MM.1S (cell line): ENCODE results near the gene ING3.

Experiments used
- DNase-seq: peaks from one replicate; pipeline ENCODE4 v3.0.0-alpha.2; 2015
- H2AFZ ChIP-seq: fragments of 300-600 bp; sonication (generic); 2 replicates; pipeline ENCODE4 v1.6.0; 2016; ENCODE audit warnings: antibody characterized with exemption, low read length
- H3F3A ChIP-seq: fragments of 300-600 bp; sonication (generic); 2 replicates; pipeline ENCODE4 v1.6.1; 2016; ENCODE audit warnings: mild to moderate bottlenecking, antibody characterized with exemption, low read length, moderate library complexity, mixed read lengths; ENCODE audit not compliant: insufficient read depth
- H3K27ac ChIP-seq: fragments of 300-600 bp; sonication (generic); 2 replicates; pipeline ENCODE4 v1.5.1; 2016; ENCODE audit warnings: mild to moderate bottlenecking, low read length
- H3K27me3 ChIP-seq: fragments of 300-600 bp; sonication (generic); replicated peaks from 2 replicates; pipeline ENCODE4 v1.6.0; 2016; ENCODE audit warnings: low read length; ENCODE audit not compliant: insufficient read depth
- H3K36me3 ChIP-seq: fragments of 300-600 bp; sonication (generic); replicated peaks from 2 replicates; pipeline ENCODE4 v1.6.1; 2016; ENCODE audit warnings: mild to moderate bottlenecking, low read length, mixed read lengths; ENCODE audit not compliant: insufficient read depth
- H3K4me1 ChIP-seq: fragments of 300-600 bp; sonication (generic); 2 replicates; pipeline ENCODE4 v1.6.1; 2016; ENCODE audit warnings: low read length, mixed read lengths
- H3K4me2 ChIP-seq: fragments of 300-600 bp; sonication (generic); 2 replicates; pipeline ENCODE4 v1.6.0; 2016; ENCODE audit warnings: low read depth, low read length
- H3K4me3 ChIP-seq: fragments of 300-600 bp; sonication (generic); 2 replicates; pipeline ENCODE4 v1.5.1; 2016; ENCODE audit warnings: low read length, mixed read lengths
- H3K79me2 ChIP-seq: fragments of 300-600 bp; sonication (generic); 2 replicates; pipeline ENCODE4 v1.6.1; 2016; ENCODE audit warnings: mixed run types, low read length, mixed read lengths
- H3K9ac ChIP-seq: fragments of 300-600 bp; sonication (generic); 2 replicates; pipeline ENCODE4 v1.6.1; 2016; ENCODE audit warnings: low read length, mixed read lengths
- H3K9me2 ChIP-seq: fragments of 300-600 bp; sonication (generic); replicated peaks from 2 replicates; pipeline ENCODE4 v1.6.1; 2016; ENCODE audit warnings: mild to moderate bottlenecking, low read length, mixed read lengths; ENCODE audit not compliant: insufficient read depth
- H3K9me3 ChIP-seq: fragments of 300-600 bp; sonication (generic); replicated peaks from 2 replicates; pipeline ENCODE4 v1.6.1; 2016; ENCODE audit warnings: mild to moderate bottlenecking, low read length, mixed read lengths; ENCODE audit not compliant: insufficient read depth
- H4K20me1 ChIP-seq: fragments of 300-600 bp; sonication (generic); 2 replicates; pipeline ENCODE4 v1.6.1; 2016; ENCODE audit warnings: mild to moderate bottlenecking, low read length, moderate library complexity, mixed read lengths; ENCODE audit not compliant: insufficient read depth
- EZH2 ChIP-seq: fragments of 300-600 bp; sonication (generic); optimal IDR thresholded peaks from 2 replicates; pipeline ENCODE3; 2017; ENCODE audit warnings: low read depth, mild to moderate bottlenecking, antibody characterized with exemption, low read length, mixed read lengths
- EZH2phosphoT487 ChIP-seq: fragments of 300-600 bp; sonication (generic); IDR thresholded peaks from 2 replicates; pipeline ENCODE4 v1.6.1; 2018; ENCODE audit warnings: antibody characterized with exemption, low read length
- TF ChIP-seq, protein P1 (sequence below): fragments of 300-600 bp; sonication (generic); IDR thresholded peaks from 2 replicates; pipeline ENCODE4 v1.5.1; 2016; ENCODE audit warnings: antibody characterized with exemption, low read length, mixed read lengths

Gene ING3

DNA sequence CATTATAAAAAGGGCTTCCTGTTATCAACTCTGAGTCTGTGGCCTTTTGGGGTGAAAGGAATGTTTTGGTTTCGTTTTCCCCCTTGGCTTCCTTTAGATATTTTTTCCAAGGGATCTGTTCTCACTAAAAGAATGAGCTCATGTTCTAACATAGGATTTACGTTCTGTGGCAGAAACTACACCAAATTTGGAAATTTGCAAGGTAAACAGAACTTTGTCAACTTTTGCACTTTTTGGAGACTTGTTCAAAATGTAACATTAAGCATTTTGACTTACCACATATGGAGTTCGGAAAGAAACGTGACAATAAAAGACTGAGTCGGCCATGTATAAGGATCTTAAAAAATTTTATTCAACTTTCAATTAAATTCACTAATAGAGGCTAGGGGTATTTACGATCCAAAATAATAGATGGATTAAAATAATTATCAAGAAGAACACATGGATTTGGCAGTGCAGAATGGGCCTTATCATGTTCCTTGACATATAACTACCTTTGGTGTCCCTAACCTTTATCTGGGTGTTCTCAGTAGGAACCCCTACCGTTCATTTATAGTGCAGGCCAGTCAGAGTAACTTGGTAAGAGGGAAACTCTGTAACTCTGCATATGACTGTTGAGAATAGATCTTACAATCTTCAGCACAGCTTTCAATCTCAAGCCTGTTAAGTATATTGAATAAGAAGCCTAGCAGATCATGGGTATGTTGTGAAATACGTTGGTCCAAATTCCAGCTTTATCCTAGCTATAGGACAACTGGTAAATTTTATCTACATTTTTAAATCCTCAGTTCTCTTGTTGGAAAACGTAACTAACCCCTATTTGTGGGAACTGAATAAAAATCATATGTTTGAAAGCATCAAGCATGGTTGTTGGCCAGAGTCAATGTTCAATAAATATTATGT, 49.8 kb downstream of the ING3 start:
- Histone ChIP-seq H3K79me2 (no peaks in the 10 kb centered on the region), H3K36me3 (no peaks in the 10 kb centered on the region), H3K27ac (no peak overlapping the region), H3K4me2 (peak overlapping the region; percentile 22; the same call in 1 of the 2 replicates), H4K20me1 (no peaks in the 10 kb centered on the region), H3K9me3 (no peaks in the 10 kb centered on the region), H3K4me3 (no peak overlapping the region), H3K27me3 (no peaks in the 10 kb centered on the region), H3K4me1 (peaks cover 41% of the 10 kb centered on the region), H3F3A (peaks cover 19% of the 10 kb centered on the region; the same call in 1 of the 2 replicates), H2AFZ (no peak overlapping the region), H3K9me2 (no peaks in the 10 kb centered on the region), H3K9ac (no peak overlapping the region)
- peak; percentile 39 for DNase-seq
- TF ChIP-seq, protein P1, sequence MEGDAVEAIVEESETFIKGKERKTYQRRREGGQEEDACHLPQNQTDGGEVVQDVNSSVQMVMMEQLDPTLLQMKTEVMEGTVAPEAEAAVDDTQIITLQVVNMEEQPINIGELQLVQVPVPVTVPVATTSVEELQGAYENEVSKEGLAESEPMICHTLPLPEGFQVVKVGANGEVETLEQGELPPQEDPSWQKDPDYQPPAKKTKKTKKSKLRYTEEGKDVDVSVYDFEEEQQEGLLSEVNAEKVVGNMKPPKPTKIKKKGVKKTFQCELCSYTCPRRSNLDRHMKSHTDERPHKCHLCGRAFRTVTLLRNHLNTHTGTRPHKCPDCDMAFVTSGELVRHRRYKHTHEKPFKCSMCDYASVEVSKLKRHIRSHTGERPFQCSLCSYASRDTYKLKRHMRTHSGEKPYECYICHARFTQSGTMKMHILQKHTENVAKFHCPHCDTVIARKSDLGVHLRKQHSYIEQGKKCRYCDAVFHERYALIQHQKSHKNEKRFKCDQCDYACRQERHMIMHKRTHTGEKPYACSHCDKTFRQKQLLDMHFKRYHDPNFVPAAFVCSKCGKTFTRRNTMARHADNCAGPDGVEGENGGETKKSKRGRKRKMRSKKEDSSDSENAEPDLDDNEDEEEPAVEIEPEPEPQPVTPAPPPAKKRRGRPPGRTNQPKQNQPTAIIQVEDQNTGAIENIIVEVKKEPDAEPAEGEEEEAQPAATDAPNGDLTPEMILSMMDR = no peak
- no peak for TF ChIP-seq EZH2
- no peak for TF ChIP-seq EZH2phosphoT487

DNA sequence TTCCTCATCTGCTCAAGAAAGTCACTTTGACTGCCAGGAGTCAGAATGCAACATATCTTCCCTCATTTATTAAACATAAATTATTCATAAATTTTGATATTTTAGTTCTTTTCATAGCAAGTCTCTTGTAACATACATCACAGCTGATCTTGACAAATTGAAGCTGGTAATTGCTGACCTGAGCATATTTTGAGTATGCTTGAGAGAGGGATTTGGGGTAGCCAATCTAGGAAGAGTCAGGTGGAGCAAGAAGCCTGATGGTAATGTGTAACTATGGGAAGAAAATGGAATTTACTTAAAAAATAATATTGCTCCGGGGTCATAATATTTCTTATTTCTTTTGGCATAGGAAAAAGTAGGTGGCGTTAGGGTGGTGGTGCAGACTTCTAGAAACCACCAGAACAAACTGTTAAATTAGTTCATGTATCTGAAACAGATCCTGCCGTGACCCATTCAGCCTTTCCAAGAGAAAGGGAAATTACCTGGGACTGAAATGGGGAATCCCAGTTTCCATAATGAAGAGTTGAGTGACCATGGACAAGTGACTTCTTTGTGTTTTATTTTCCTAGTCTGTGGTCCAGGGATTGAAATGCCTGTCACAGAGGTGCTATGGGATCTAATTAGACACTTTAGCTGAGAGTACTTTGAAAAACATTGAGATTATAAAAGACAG, 50.8 kb downstream of the ING3 start:
- no peak overlapping the region for H3K9ac ChIP-seq
- H3K4me1 ChIP-seq = peaks cover 33% of the 10 kb centered on the region
- H3K27me3 ChIP-seq = no peaks in the 10 kb centered on the region
- no peak overlapping the region for H3K4me3 ChIP-seq
- H4K20me1 ChIP-seq = no peaks in the 10 kb centered on the region
- no peak overlapping the region for H3K27ac ChIP-seq
- no peaks in the 10 kb centered on the region for H3K79me2 ChIP-seq
- DNase-seq = no peak
- no peak overlapping the region for H2AFZ ChIP-seq
- no peaks in the 10 kb centered on the region for H3K36me3 ChIP-seq
- no peak overlapping the region for H3K4me2 ChIP-seq
- H3K9me3 ChIP-seq = no peaks in the 10 kb centered on the region
- H3F3A ChIP-seq = peaks cover 18% of the 10 kb centered on the region; the same call in 1 of the 2 replicates
- TF ChIP-seq EZH2 (no peak), EZH2phosphoT487 (no peak)
- TF ChIP-seq, protein P1 = no peak
- no peaks in the 10 kb centered on the region for H3K9me2 ChIP-seq

DNA sequence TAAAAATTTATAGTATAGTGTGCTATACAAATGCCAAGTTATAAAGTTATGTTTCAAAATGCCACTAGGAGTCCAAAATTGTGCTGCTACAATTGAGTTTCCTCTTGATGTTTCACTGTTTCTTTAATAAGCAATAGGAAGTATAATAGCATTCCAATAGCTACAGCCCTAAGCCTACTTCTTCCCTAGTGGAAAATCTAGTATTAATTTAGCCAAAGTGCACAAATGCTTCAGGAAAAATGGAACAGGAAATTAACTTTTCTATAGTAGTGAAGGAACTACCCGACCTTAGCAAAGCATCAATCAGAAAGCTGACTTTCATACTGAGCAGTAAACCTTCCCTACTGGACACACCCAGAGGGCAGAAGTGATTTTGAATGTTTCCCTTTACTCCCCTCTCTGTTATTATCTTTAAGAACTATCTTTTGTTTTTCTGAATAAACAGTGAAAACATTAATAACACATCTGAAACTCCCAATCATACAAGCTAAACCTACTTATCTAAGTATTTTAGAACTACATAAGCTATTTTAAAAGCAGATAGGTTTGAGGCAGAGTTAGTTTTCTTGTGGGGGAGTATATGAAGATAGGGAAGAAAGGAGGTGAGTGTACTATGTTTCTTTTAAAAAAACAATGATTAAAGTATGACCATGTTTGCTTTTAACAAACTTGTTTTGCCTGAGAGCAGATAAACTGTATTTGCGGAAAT, 51.6 kb downstream of the ING3 start:
- Histone ChIP-seq H3K9ac (no peak overlapping the region), H3K27me3 (no peaks in the 10 kb centered on the region), H2AFZ (no peak overlapping the region), H3K27ac (no peak overlapping the region), H3K36me3 (no peaks in the 10 kb centered on the region), H3K79me2 (no peaks in the 10 kb centered on the region), H3K9me3 (no peaks in the 10 kb centered on the region), H3K4me2 (no peak overlapping the region), H4K20me1 (no peaks in the 10 kb centered on the region), H3K4me1 (peaks cover 25% of the 10 kb centered on the region), H3F3A (peaks cover 9% of the 10 kb centered on the region; the same call in 1 of the 2 replicates), H3K4me3 (no peak overlapping the region), H3K9me2 (no peaks in the 10 kb centered on the region)
- DNase-seq = no peak
- TF ChIP-seq EZH2phosphoT487 = no peak
- TF ChIP-seq EZH2 = no peak
- TF ChIP-seq, protein P1 = no peak
